ENCODE results near the gene ITPR2.

The ITPR2 gene

DNA sequence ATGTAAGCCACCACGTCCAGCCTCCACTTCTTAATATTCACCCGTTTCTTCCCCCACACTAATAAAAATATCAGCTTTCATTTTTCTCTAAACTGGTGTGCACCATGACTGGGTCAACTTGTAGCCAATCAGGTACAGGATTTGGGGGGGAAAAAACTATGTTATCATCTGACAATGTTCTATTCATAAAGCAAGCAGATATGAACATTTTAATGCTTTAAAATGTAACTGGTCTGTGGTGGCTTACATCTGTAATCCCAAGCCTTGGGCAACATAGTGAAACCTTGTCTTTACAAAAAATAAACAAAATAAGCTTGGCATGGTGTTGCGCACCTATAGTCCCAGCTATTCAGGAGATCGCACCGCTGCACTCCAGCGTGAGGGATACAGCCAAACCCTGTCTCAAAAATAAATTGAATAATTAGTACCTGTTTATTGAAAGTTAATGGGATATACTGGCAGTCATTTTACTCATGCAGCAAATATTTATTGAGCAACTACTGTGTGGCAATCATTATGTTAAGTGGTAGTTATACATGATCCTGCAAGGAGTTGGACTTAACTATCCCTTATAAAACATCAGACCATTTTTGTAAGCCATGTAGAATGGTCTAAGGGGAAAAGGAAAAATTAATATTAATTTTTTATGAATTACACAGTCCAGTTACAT is 15.3 kb upstream of the ITPR2 start:
- peak; percentile 62 for DNase-seq (ENCODE audit: low read depth)
- no peak overlapping the region for H3K4me3 ChIP-seq (ENCODE audit: control insufficient read depth, low read depth, low read length)
- TF ChIP-seq, protein P1, sequence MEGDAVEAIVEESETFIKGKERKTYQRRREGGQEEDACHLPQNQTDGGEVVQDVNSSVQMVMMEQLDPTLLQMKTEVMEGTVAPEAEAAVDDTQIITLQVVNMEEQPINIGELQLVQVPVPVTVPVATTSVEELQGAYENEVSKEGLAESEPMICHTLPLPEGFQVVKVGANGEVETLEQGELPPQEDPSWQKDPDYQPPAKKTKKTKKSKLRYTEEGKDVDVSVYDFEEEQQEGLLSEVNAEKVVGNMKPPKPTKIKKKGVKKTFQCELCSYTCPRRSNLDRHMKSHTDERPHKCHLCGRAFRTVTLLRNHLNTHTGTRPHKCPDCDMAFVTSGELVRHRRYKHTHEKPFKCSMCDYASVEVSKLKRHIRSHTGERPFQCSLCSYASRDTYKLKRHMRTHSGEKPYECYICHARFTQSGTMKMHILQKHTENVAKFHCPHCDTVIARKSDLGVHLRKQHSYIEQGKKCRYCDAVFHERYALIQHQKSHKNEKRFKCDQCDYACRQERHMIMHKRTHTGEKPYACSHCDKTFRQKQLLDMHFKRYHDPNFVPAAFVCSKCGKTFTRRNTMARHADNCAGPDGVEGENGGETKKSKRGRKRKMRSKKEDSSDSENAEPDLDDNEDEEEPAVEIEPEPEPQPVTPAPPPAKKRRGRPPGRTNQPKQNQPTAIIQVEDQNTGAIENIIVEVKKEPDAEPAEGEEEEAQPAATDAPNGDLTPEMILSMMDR (conservative IDR thresholded peaks at IDR 0.05; ENCODE audit: control insufficient read depth, insufficient read depth, low read depth, low read length), result no peak

DNA sequence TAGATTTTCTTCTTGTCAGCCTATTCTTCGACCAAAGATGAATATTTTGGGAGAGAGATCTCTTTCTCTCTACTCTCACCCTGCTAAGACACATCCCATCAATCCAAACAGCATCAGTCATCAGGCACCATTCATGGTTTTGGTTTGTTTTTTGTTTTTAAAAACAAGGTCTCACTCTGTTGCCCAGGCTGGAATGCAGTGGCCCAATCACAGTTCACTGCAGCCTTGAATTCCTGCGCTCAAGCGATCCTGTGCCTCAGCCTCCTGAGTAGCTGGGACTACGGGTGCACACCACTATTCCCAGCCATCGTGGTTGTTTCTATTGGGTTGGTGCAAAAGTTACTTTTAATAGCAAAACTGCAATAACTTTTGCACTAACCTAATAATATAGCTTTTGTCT is 14.4 kb upstream of the ITPR2 start:
- no peak overlapping the region for H3K4me3 ChIP-seq (ENCODE audit: control insufficient read depth, low read depth, low read length)
- TF ChIP-seq, protein P1 (conservative IDR thresholded peaks at IDR 0.05; ENCODE audit: control insufficient read depth, insufficient read depth, low read depth, low read length), result no peak
- no peak for DNase-seq (ENCODE audit: low read depth)

DNA sequence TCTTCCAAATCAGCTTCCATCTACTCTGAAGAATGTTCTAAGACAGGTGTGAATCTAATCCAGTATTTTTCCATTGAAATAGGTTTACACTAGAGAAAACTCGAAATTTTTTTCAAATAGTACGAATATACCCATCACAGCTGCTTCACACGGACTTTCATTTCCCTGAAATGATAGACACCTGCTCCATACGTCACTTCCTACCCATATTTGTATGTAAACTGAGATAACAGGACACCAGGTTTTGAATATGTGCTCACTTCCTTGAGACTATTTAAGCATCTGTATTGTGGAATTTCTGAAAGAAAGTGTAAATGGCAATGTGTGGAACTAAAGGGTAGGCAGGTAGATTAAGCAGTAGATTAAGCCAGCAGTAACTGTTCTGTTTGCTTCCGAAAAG is 13.4 kb upstream of the ITPR2 start:
- no peak for DNase-seq (ENCODE audit: low read depth)
- no peak overlapping the region for H3K4me3 ChIP-seq (ENCODE audit: control insufficient read depth, low read depth, low read length)
- TF ChIP-seq, protein P1 (conservative IDR thresholded peaks at IDR 0.05; ENCODE audit: control insufficient read depth, insufficient read depth, low read depth, low read length), result no peak

DNA sequence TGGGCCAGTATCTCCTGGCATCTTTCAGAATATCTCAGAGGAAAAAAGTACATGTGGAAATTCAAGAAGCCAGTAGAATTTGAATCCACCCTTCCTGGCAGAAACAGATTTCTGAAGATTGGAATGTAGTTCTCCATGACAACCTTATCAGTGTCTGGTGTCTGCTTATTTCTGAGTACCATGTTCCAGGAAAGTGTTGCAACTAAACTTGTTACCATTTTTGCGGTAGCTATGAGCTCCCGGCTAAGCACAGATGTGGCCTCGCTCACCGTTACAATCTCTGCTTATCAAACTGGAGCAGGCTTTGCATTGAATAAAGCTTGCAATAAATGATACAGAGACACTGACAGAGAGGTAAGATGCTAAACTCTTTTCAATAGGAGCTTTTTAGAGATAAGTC is 13.0 kb upstream of the ITPR2 start:
- TF ChIP-seq, protein P1 (conservative IDR thresholded peaks at IDR 0.05; ENCODE audit: control insufficient read depth, insufficient read depth, low read depth, low read length), result no peak
- H3K4me3 ChIP-seq (ENCODE audit: control insufficient read depth, low read depth, low read length), result no peak overlapping the region
- DNase-seq (ENCODE audit: low read depth), result peak; percentile 55

DNA sequence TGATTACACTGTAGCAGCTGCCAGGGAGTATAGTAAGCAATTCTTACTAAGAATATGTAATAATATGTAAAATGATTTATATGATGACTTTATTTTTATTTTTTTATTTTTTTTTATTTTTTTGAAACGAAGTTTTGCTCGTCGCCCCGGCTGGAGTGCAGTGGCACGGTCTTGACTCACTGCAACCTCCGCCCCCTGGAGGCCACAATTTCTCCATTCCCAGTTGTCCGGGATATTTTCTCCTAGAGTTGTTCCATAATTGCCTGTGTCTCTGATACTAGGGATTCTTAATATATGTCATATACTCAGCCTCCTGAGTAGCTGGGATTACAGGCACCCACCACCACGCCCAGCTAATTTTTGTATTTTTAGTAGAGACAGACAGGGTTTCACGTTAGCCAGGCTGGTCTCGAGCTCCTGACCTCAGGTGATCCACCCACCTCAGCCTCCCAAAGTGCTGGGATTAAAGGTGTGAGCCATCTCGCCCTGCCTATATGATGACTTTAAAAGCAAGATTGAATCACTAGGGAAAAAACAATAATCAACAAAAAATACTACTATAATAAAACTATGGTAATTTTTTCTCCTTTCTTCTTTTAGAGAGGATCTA is 12.2 kb upstream of the ITPR2 start:
- H3K4me3 ChIP-seq (ENCODE audit: control insufficient read depth, low read depth, low read length), result no peak overlapping the region
- TF ChIP-seq, protein P1 (conservative IDR thresholded peaks at IDR 0.05; ENCODE audit: control insufficient read depth, insufficient read depth, low read depth, low read length), result peak; percentile 63
- peak; percentile 57 for DNase-seq (ENCODE audit: low read depth)

DNA sequence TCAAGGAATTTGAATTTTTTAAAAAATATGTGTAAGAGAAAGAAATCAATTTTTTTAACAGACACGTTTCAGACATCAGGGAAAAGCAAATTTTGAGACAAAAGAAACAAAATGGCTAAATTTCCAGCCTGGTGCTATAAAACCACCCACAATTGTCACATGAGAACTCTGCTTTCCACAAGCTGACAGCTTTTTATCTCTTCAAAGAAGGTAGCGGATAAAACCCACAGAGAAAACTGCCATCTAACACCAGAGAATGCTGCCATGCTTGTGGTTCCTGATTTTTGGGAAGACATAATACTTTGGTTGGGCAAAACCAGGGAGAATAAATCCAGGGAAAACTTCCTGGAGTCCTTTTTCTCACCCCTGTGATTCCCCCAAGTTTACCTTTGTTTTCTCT is 10.3 kb upstream of the ITPR2 start:
- no peak for DNase-seq (ENCODE audit: low read depth)
- H3K4me3 ChIP-seq (ENCODE audit: control insufficient read depth, low read depth, low read length), result no peak overlapping the region
- TF ChIP-seq, protein P1 (conservative IDR thresholded peaks at IDR 0.05; ENCODE audit: control insufficient read depth, insufficient read depth, low read depth, low read length), result no peak

Data from fibroblast of mammary gland (primary cell).